ENCODE results near the gene ERCC8.

ERCC8 gene

GRCh38 chr5:60835554-60835953 lies 109.3 kb downstream of the ERCC8 start:
- no peak for DNase-seq (ENCODE audit: low read depth in 2 of 2)

- no peak for DNase-seq (ENCODE audit: low read depth in 2 of 2)
Observed at GRCh38 chr5:60833520-60833919, 111.3 kb downstream of the ERCC8 start.

GRCh38 chr5:60830581-60831127 lies 114.2 kb downstream of the ERCC8 start:
- DNase-seq (ENCODE audit: low read depth in 2 of 2): no peak

GRCh38 chr5:60829490-60830266 lies 115.2 kb downstream of the ERCC8 start:
- no peak for DNase-seq (ENCODE audit: low read depth in 2 of 2)

- no peak for DNase-seq (ENCODE audit: low read depth in 2 of 2)
Observed at GRCh38 chr5:60827201-60827600, 117.7 kb downstream of the ERCC8 start.

GRCh38 chr5:60826653-60827052 lies 118.2 kb downstream of the ERCC8 start:
- no peak for DNase-seq (ENCODE audit: low read depth in 2 of 2)
